Measurements from ENCODE around the gene ZNF451. TPM values are rescaled to one million over a fixed set of nuclear protein-coding genes. Genes with fewer than 3 reads are reported as not detected.

ZNF451 gene
- total and polyA plus RNA-seq, 2 donors (not counting 3 experiments of a cell fraction or from before 2014, with no cell fraction given), result 9.9 to 64.4 TPM

GRCh38 chr6:57209030-57209429 lies 119.0 kb downstream of the ZNF451 start:
- Histone ChIP-seq H3K36me3 (ENCODE audit: control insufficient read depth in 2 of 2, extremely low read depth in 1 of 2, insufficient read depth in 2 of 2, low read length in 2 of 2) (no peaks in the 10 kb centered on the region), H3K27ac (ENCODE audit: insufficient read depth, low read depth, low read length) (no peak overlapping the region), H3K4me1 (ENCODE audit: control insufficient read depth, extremely low read depth, insufficient read depth, low read length) (no peaks in the 10 kb centered on the region), H3K27me3 (ENCODE audit: control insufficient read depth in 2 of 2, insufficient read depth in 2 of 2, low read length in 2 of 2) (no peaks in the 10 kb centered on the region), H3K4me3 (replicated peaks in 1 of 3; ENCODE audit: insufficient read depth in 1 of 3, low read depth in 1 of 3, low read length in 3 of 3) (no peak overlapping the region), H3K4me2 (ENCODE audit: insufficient read depth, low read length) (no peak overlapping the region), H3K79me2 (ENCODE audit: control insufficient read depth, insufficient read depth, low read length) (peaks cover 8% of the 10 kb centered on the region), H3K9me1 (replicated peaks; ENCODE audit: control insufficient read depth, extremely low read depth, insufficient read depth, low read length) (no peaks in the 10 kb centered on the region), H2AFZ (ENCODE audit: low read depth, low read length) (no peak overlapping the region), H4K20me1 (replicated peaks; ENCODE audit: control insufficient read depth, extremely low read depth, insufficient read depth, low read length) (no peaks in the 10 kb centered on the region), H3K9me3 (replicated peaks; ENCODE audit: control insufficient read depth, insufficient read depth, low read length) (no peaks in the 10 kb centered on the region), H3K9ac (replicated peaks; ENCODE audit: extremely low read depth, insufficient read depth, low read length) (no peak overlapping the region)
- no peak for DNase-seq (ENCODE audit: low read depth, low spot score)
- dilution Hi-C loops (cut with MboI; ENCODE audit: extremely low pct_ligation_motif_present, low sequenced_read_pairs) (no loop called here), intact Hi-C loops (cut with micrococcal nuclease) (no loop called here)
- ChIA-PET CTCF (interaction anchor here (1.4 kb wide), 1 partner anchor 12 kb away, joined by 5 read pairs; the partner anchor contains the start of gene RAB23), POLR2A (no interaction called here)
- no peak for TF ChIP-seq POLR2AphosphoS5 (IDR thresholded peaks at IDR 0.05; ENCODE audit: insufficient read depth, low read depth, low read length)
- no peak for TF ChIP-seq GATA2 (IDR thresholded peaks at IDR 0.05; ENCODE audit: insufficient read depth, insufficient read length, low read depth, low read length)
- no peak for TF ChIP-seq MAX (IDR thresholded peaks at IDR 0.05; ENCODE audit: insufficient read depth, insufficient read length)
- TF ChIP-seq MYC (IDR thresholded peaks at IDR 0.05; ENCODE audit: low read depth, low read length), result no peak
- no peak for TF ChIP-seq JUN (IDR thresholded peaks at IDR 0.05; ENCODE audit: borderline replicate concordance, insufficient read depth, insufficient read length, low read depth)
- TF ChIP-seq POLR2A (IDR thresholded peaks at IDR 0.05; ENCODE audit: low read depth, low read length), result no peak
- no peak for TF ChIP-seq CTCF (IDR thresholded peaks at IDR 0.05; ENCODE audit: extremely low read depth in 1 of 2, insufficient read depth in 1 of 2, low read depth in 1 of 2, low read length in 2 of 2)
- no peak for TF ChIP-seq FOS (IDR thresholded peaks at IDR 0.05; ENCODE audit: borderline replicate concordance, insufficient read depth, low read length)
- TF ChIP-seq EZH2 (IDR thresholded peaks at IDR 0.05; ENCODE audit: borderline replicate concordance, low read depth, low read length, severe bottlenecking), result no peak
- no TSS peak for BruUV-seq (replicated peaks)
- FAIRE-seq, result no peak
